GM21529 (cell line): ENCODE measurements around the gene POR.

ENCODE experiments used
- ATAC-seq: cut with Tn5 transposase; IDR thresholded peaks from one replicate; pipeline ENCODE4 v1.9.1; 2021; ENCODE audit not compliant: unreplicated experiment

POR gene

GRCh38 chr7:75971309-75971960 lies 56.5 kb downstream of the POR start:
- ATAC-seq = no peak

- ATAC-seq = no peak
Measured at GRCh38 chr7:75971961-75972763, 57.2 kb downstream of the POR start.

GRCh38 chr7:75977743-75978142 lies 62.8 kb downstream of the POR start:
- no peak for ATAC-seq

GRCh38 chr7:75979759-75980429 lies 64.9 kb downstream of the POR start:
- no peak for ATAC-seq

GRCh38 chr7:75980430-75981202 lies 65.7 kb downstream of the POR start:
- no peak for ATAC-seq

GRCh38 chr7:75981203-75981452 lies 66.2 kb downstream of the POR start:
- no peak for ATAC-seq

GRCh38 chr7:75981453-75982305 lies 66.7 kb downstream of the POR start:
- ATAC-seq = no peak

GRCh38 chr7:75982306-75983064 lies 67.5 kb downstream of the POR start:
- no peak for ATAC-seq

GRCh38 chr7:75983471-75984129 lies 68.6 kb downstream of the POR start:
- no peak for ATAC-seq

GRCh38 chr7:75984130-75985008 lies 69.4 kb downstream of the POR start:
- no peak for ATAC-seq

- no peak for ATAC-seq
Measured at GRCh38 chr7:75985009-75985517, 70.1 kb downstream of the POR start.

- no peak for ATAC-seq
Measured at GRCh38 chr7:75985518-75986146, 70.7 kb downstream of the POR start.

GRCh38 chr7:75986147-75986781 lies 71.3 kb downstream of the POR start:
- ATAC-seq = no peak

- no peak for ATAC-seq
Measured at GRCh38 chr7:75987026-75987804, 72.3 kb downstream of the POR start.

GRCh38 chr7:75987805-75988567 lies 73.0 kb downstream of the POR start:
- no peak for ATAC-seq
